GM12878 (cell line): ENCODE results near the gene TUBA8. TPM values are rescaled to one million over a fixed set of nuclear protein-coding genes. Genes with fewer than 3 reads are reported as not detected.
A peak's percentile ranks its signal among the peaks of the same experiment; 100 is the strongest.

Source experiments
- ATAC-seq: fragments of 200-7000 bp; cut with Tn5 transposase; 3 replicates; pipeline ENCODE4 v1.9.1; 2020; ENCODE audit warnings: mild to moderate bottlenecking, moderate library complexity
- BruUV-seq: library from RNA; stranded (reverse); fragments of 400-500 nt; replicated peaks from 2 replicates; lab custom pipeline; 2021; lab: Mats Ljungman, UMichigan
- CTCF ChIA-PET: fragments of 300-600 bp; sonication (Branson Sonifier 250); formaldehyde crosslinking; extraction: SDS; loops from one replicate; lab custom pipeline; 2021; ENCODE audit warnings: inconsistent platforms; lab: Yijun Ruan, JAX
- POLR2A ChIA-PET: fragments of 350-600 bp; formaldehyde crosslinking; extraction: SDS; loops from one replicate; lab custom pipeline; 2021; ENCODE audit warnings: inconsistent platforms; lab: Charles Lee
- RAD21 ChIA-PET: fragments of 300-600 bp; sonication (Branson Sonifier 250); formaldehyde crosslinking; loops from one replicate; lab custom pipeline; 2023; ENCODE audit warnings: antibody characterized with exemption; ENCODE audit not compliant: unreplicated experiment; lab: Charles Lee
- SMC1A ChIA-PET: fragments of 300-600 bp; sonication (Branson Sonifier 250); formaldehyde crosslinking; loops from one replicate; lab custom pipeline; 2023; ENCODE audit not compliant: unreplicated experiment, uncharacterized antibody; lab: Charles Lee
- DNase-seq: peaks from one replicate; pipeline ENCODE4 v3.0.0-alpha.2; 2011; ENCODE audit warnings: low read depth, low spot score
- FAIRE-seq: peaks from 3 replicates; lab custom pipeline; 2011; peaks lifted over from hg19 to GRCh38; lab: Jason Lieb, UNC
- H2AFZ ChIP-seq: 2 replicates; pipeline ENCODE4 v1.6.0; 2011; ENCODE audit warnings: low read depth, low read length, control low read depth; ENCODE audit not compliant: control insufficient read depth
- H3K27ac ChIP-seq: 2 replicates; pipeline ENCODE4 v1.5.1; 2011; ENCODE audit warnings: control low read depth; ENCODE audit not compliant: control insufficient read depth, insufficient read depth
- H3K27me3 ChIP-seq, 2 experiments: replicated peaks in 1 of 2; 2 replicates each; pipeline versions ENCODE4 v1.6.0 to v1.6.1; 2011; ENCODE audit warnings: low read length in 1 of 2; ENCODE audit not compliant: control insufficient read depth in 2 of 2, insufficient read depth in 2 of 2
- H3K36me3 ChIP-seq, 2 experiments: 2 replicates each; pipeline ENCODE4 v1.5.1; 2011; ENCODE audit warnings: low read length in 1 of 2; ENCODE audit not compliant: control insufficient read depth in 2 of 2, insufficient read depth in 2 of 2
- H3K4me1 ChIP-seq: 2 replicates; pipeline ENCODE4 v1.6.1; 2011; ENCODE audit warnings: mild to moderate bottlenecking, low read length, moderate library complexity, mixed read lengths; ENCODE audit not compliant: control insufficient read depth, insufficient read depth
- H3K4me2 ChIP-seq: 2 replicates; pipeline ENCODE4 v1.6.0; 2011; ENCODE audit warnings: control low read depth; ENCODE audit not compliant: control insufficient read depth, insufficient read depth
- H3K4me3 ChIP-seq: fragments of 200-600 bp; sonication (generic); 2 replicates; pipeline ENCODE4 v1.5.1; 2016
- H3K79me2 ChIP-seq: 2 replicates; pipeline ENCODE4 v1.6.0; 2011; ENCODE audit warnings: low read length; ENCODE audit not compliant: control insufficient read depth, insufficient read depth
- H3K9ac ChIP-seq: 2 replicates; pipeline ENCODE4 v1.8.0; 2011; ENCODE audit warnings: low read length, control low read depth, mixed read lengths; ENCODE audit not compliant: control insufficient read depth, insufficient read depth
- H3K9me3 ChIP-seq: replicated peaks from 3 replicates; pipeline ENCODE4 v1.5.1; 2011; ENCODE audit warnings: mild to moderate bottlenecking, low read length; ENCODE audit not compliant: control insufficient read depth, insufficient read depth
- H4K20me1 ChIP-seq: 2 replicates; pipeline ENCODE4 v1.6.0; 2011; ENCODE audit not compliant: control insufficient read depth, insufficient read depth
- CEBPB ChIP-seq, 2 experiments: fragments of 150-350 bp in 1 of 2; IDR thresholded peaks; 2 replicates each; pipeline ENCODE4 v1.6.1; 2012 to 2014; ENCODE audit warnings: low read depth in 2 of 2, low read length in 2 of 2, borderline replicate concordance in 1 of 2, inconsistent platforms in 1 of 2
- DPF2 ChIP-seq: fragments of 450-650 bp; IDR thresholded peaks from 2 replicates; pipeline ENCODE4 v1.6.1; 2017; ENCODE audit warnings: mild to moderate bottlenecking
- MTA2 ChIP-seq: fragments of 450-650 bp; IDR thresholded peaks from 2 replicates; pipeline ENCODE4 v1.6.1; 2016; ENCODE audit warnings: low read depth, mild to moderate bottlenecking, moderate library complexity
- POLR2AphosphoS5 ChIP-seq: IDR thresholded peaks from 2 replicates; pipeline ENCODE4 v1.6.1; 2011; ENCODE audit warnings: mild to moderate bottlenecking, low read length, inconsistent platforms
- SMARCA5 ChIP-seq: fragments of 450-650 bp; IDR thresholded peaks from 2 replicates; pipeline ENCODE4 v1.6.1; 2017; ENCODE audit warnings: mild to moderate bottlenecking
- YBX1 ChIP-seq: fragments of 450-650 bp; IDR thresholded peaks from 2 replicates; pipeline ENCODE4 v1.6.1; 2016; ENCODE audit warnings: antibody characterized with exemption
- ZNF207 ChIP-seq: fragments of 450-650 bp; IDR thresholded peaks from 2 replicates; pipeline ENCODE4 v1.6.1; 2014; ENCODE audit warnings: antibody characterized with exemption, mild to moderate bottlenecking, borderline replicate concordance
- ZZZ3 ChIP-seq: IDR thresholded peaks from 2 replicates; pipeline ENCODE4 v1.6.1; 2011; ENCODE audit warnings: low read depth; ENCODE audit not compliant: control insufficient read depth, insufficient read length
- WGBS: methylation state at CpG from one replicate; pipeline ENCODE4 v1.1.6; 2016; ENCODE audit warnings: low lambda C conversion rate; ENCODE audit not compliant: insufficient replicate concordance, insufficient coverage; ENCODE audit errors: missing lambda C conversion rate; 5-methylcytosine and 5-hydroxymethylcytosine counted together
- in situ Hi-C: fragments of 300-500 bp; cut with MboI; formaldehyde crosslinking; loops from 9 replicates; pipeline ENCODE4 v1.14.3; 2018; ENCODE audit warnings: mixed read lengths
- intact Hi-C: fragments of 100-400 bp; cut with micrococcal nuclease; formaldehyde crosslinking; loops from one replicate; pipeline ENCODE4 v1.14.2; 2022; ENCODE audit not compliant: unreplicated experiment
- polyA plus RNA-seq, 11 experiments: library from polyadenylated mRNA; depleted of rRNA in 4 of 11; unstranded in 6 of 11; stranded (reverse) in 5 of 11; fragments of >200 nt; fragmentation: Nextera tagmentation in 4 of 11; fragmentation: Illumina TruSeq in 1 of 11; extraction: Ambion mirVana in 4 of 11; extraction: Trizol in 1 of 11; gene quantifications; 1 replicate in 1 of 11; 2 replicates in 10 of 11; pipeline versions ENCODE4 v1.2.1 to v1.2.3, GENCODE V29; 2011 to 2016; ENCODE audit warnings: inconsistent platforms in 2 of 11, missing spikeins in 2 of 11, low read depth in 1 of 11
- total RNA-seq, 4 experiments: library from RNA; depleted of rRNA in 3 of 4; stranded (reverse); fragments of >200 nt in 3 of 4; fragmentation: Illumina TruSeq in 1 of 4; extraction: Trizol in 1 of 4; gene quantifications; 2 replicates each; pipeline versions ENCODE4 v1.2.1 to v1.2.3, GENCODE V29; 2013 to 2021

TUBA8 gene
- total and polyA plus RNA-seq, 10 of the 15 experiments (the other 5 are each of a cell fraction or from before 2014, with no cell fraction given): 2.2 to 30.3 (median 21.0) TPM

- CTCF ChIA-PET: no interaction called here
- H3K79me2 ChIP-seq: peaks cover 32% of the 10 kb centered on the region
- TF ChIP-seq YBX1: no peak
- TF ChIP-seq MTA2: no peak
- TF ChIP-seq POLR2AphosphoS5: 0 out of 2 replicates have a peak, but pooled peaks have one; percentile 29
- no peak for TF ChIP-seq ZZZ3
- TF ChIP-seq ZNF207: no peak
- no peak for TF ChIP-seq CEBPB (IDR thresholded peaks at IDR 0.05; ENCODE audit: borderline replicate concordance in 1 of 2, low read depth in 2 of 2, low read length in 2 of 2)
- TF ChIP-seq SMARCA5: no peak
- TF ChIP-seq DPF2: no peak
- H2AFZ ChIP-seq: no peak overlapping the region
- H3K4me3 ChIP-seq: no peak overlapping the region; the same call in 1 of the 2 replicates
- H3K27ac ChIP-seq: no peak overlapping the region
- ATAC-seq (no peak), DNase-seq (no peak), FAIRE-seq (no peak)
- H3K36me3 ChIP-seq: no peaks in the 10 kb centered on the region
- SMC1A ChIA-PET: no interaction called here
- H3K9me3 ChIP-seq: no peaks in the 10 kb centered on the region; the same call in 2 of the 3 replicates
- 95% methylated on average over 17 of the region's 17 CpGs for WGBS
- intact Hi-C loops (loop anchor here (10.0 kb wide), 1 partner anchor 64 kb away; no protein-coding TSS in a partner anchor), in situ Hi-C loops (no loop called here)
- H3K27me3 ChIP-seq: no peaks in the 10 kb centered on the region
- H3K4me2 ChIP-seq: peak overlapping the region; percentile 19; the same call in 1 of the 2 replicates
- POLR2A ChIA-PET: interaction anchor here (0.5 kb wide), 1 partner anchor 21 kb away, joined by 3 read pairs; no protein-coding TSS in a partner anchor
- H3K4me1 ChIP-seq: no peaks in the 10 kb centered on the region; the same call in 1 of the 2 replicates
- H3K9ac ChIP-seq: no peak overlapping the region
- BruUV-seq: TSS peak; percentile 82
- H4K20me1 ChIP-seq: no peaks in the 10 kb centered on the region
- RAD21 ChIA-PET: no interaction called here
Measured at GRCh38 chr22:18148293-18148965, 37.8 kb downstream of the TUBA8 start.
